GM12864 (cell line): ENCODE measurements around the gene NTRK3.

Experiments
- DNase-seq: peaks from one replicate; pipeline ENCODE4 v3.0.0-alpha.2; 2011; ENCODE audit warnings: low read depth
- H3K4me3 ChIP-seq: 2 replicates; pipeline ENCODE4 v1.5.1; 2011; ENCODE audit warnings: mild to moderate bottlenecking, low read depth, low read length, control low read depth
- TF ChIP-seq, protein P1 (sequence below): IDR thresholded peaks from 2 replicates; pipeline ENCODE4 v1.5.1; 2011; ENCODE audit warnings: low read depth, mild to moderate bottlenecking, moderate library complexity, low read length, control low read depth, inconsistent platforms; ENCODE audit errors: missing control alignments

The NTRK3 gene

GRCh38 chr15:87881026-87881425 is 375.5 kb downstream of the NTRK3 start:
- TF ChIP-seq, protein P1, sequence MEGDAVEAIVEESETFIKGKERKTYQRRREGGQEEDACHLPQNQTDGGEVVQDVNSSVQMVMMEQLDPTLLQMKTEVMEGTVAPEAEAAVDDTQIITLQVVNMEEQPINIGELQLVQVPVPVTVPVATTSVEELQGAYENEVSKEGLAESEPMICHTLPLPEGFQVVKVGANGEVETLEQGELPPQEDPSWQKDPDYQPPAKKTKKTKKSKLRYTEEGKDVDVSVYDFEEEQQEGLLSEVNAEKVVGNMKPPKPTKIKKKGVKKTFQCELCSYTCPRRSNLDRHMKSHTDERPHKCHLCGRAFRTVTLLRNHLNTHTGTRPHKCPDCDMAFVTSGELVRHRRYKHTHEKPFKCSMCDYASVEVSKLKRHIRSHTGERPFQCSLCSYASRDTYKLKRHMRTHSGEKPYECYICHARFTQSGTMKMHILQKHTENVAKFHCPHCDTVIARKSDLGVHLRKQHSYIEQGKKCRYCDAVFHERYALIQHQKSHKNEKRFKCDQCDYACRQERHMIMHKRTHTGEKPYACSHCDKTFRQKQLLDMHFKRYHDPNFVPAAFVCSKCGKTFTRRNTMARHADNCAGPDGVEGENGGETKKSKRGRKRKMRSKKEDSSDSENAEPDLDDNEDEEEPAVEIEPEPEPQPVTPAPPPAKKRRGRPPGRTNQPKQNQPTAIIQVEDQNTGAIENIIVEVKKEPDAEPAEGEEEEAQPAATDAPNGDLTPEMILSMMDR: no peak
- no peak overlapping the region for H3K4me3 ChIP-seq
- no peak for DNase-seq

DNA sequence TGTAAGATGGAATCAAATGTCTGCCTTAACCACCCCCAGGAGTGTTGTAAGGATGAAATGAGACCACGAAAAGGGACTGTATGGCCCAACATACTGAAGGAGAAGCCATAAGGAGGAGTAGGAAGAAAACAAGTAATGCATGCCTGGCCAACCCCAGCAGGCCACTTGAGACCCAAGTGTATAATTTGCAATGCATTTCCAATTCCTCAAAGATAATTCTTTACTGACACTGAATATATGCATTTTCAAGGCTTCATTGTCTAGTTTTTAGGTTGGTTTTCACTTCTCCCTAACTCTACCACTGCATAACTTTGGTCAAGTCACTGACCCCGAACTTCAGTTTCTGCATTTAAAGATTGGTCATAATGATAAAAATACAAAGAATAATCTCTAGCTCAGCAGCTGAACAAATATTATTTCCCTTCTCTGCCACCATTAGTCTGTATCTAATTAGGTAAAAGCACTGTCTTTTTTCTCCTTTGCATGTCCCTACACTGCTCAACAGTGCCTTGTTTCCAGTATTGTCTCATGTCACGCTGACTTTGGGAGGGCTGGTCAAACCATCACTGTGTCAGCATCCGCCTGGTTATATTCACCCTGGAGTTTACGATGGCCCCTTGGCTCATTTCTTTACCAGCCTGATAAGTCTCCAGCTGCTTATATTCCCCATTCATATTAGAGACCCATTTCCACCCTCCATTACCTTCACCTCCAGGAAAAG is 378.6 kb downstream of the NTRK3 start:
- no peak overlapping the region for H3K4me3 ChIP-seq
- no peak for DNase-seq
- TF ChIP-seq, protein P1: no peak

- no peak for DNase-seq
- TF ChIP-seq, protein P1: no peak
- H3K4me3 ChIP-seq: no peak overlapping the region
Observed at GRCh38 chr15:87877114-87877810, 379.3 kb downstream of the NTRK3 start.

DNA sequence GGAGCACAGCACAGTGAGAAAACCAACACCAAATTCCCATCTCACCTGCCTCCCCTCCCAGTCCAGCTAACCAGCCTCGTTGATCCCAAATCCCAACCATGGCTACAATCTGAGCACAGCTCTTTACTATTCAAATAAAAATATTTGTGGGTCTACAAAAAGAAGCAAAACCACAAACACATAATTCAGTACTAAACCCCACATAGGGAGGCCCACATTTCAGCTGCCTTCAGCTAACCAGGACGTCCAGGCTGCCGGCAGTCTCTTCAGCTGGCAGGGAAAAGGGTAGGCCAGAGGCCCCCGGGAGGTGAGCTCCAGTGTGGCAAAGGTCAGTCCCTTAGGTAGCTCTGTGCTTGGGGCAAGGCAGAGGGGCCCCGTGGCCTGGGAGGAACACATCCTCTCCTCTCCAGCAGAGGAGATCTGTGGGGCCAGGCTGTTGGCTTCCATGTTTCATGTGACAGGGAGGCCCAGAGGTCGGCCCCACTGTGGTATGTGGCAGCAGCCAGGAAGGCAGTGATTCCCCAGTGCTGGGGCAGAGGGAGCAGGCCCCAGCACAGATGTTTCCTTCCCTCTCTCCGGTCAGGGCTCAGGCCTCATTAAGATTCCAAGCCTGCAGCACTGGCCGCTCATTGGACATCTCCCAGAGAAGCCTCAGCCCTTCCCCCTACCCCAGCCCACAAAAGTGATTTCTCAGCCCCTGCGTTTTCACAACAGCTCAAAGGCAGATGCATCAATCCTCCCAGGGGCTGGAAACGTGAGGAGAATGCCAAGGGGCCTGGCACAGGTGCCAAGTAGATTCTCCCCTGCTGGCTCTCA is 381.4 kb downstream of the NTRK3 start:
- no peak overlapping the region for H3K4me3 ChIP-seq
- no peak for DNase-seq
- TF ChIP-seq, protein P1: no peak

DNA sequence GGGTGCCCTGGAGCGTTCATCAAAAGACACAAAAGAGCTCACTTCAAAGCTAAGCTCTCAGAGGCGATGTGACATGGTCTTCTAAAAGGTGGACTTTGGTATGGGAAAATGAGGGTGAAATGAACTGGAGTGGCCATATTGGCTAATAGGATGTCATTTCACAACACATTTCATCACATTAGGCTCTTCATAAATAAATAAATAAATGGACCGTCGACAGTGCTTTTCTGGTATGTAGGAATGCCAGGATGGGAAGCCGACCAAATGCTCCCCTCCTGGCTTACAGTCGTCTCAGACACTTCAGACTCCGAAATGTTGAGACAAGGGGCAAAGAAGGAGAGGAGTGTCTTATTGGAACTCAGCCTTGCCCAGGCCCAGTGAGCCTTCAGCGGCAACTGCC is 383.0 kb downstream of the NTRK3 start:
- no peak for DNase-seq
- no peak overlapping the region for H3K4me3 ChIP-seq
- TF ChIP-seq, protein P1: no peak

DNA sequence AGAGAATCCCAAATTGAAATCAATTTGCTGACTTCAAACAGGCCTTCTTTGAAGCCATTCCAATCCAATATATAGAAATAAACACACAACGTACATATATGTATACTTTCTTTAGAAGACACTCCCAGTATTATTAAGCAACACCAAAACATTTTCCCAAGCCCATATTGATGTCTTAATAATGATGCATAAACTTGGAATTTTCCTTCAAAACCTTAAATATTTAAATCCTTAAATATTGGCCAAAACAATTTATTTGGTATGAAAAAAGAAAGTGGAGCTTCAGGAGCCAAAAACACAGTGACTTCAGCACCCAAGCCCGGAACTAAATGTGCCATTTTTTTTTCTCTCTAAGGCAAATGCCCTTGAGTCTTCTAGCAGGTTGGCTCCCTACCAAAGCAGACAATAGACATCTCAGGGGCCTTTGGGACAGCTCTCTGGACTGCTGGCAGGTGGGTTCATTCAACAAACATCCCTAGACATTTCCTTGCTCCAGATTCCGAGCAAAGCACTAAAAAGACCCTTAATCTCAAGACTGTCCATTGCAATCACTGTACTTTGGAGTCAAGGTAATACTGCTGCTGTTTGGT is 384.7 kb downstream of the NTRK3 start:
- TF ChIP-seq, protein P1: no peak
- no peak for DNase-seq
- H3K4me3 ChIP-seq: no peak overlapping the region
